ENCODE data around the gene MKX.
"Not testable (repeated sequence)": the region's sequence is repeated elsewhere in the genome, so short reads cannot be mapped to it uniquely, and the experiment has no call there.

MKX gene

DNA sequence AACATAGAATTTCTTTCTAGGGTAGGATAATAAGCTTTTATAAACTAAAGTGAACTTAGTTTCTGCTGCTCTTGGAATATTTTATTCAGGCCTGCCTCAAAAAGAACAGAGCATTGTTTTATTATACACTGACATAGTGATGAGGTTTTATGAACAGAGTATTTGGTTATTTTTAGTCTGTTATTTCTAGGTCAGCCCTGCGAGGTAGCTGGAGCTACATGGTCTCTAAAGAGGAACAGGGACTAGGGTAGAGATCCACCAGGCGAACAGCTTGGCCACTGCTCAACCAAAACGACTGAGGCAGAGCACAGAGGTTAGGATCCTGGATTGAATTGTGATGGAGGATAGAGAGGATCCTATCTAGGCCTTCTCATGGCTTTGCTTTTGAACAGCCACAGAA lies 53.0 kb downstream of the MKX start:
- Histone ChIP-seq H3K9me3 (ENCODE audit: control insufficient read depth, insufficient read depth, low read length) (no peaks in the 10 kb centered on the region), H3K9ac (ENCODE audit: low read depth, low read length) (no peak overlapping the region), H3K4me1 (ENCODE audit: control insufficient read depth, insufficient read depth, low read length) (no peaks in the 10 kb centered on the region), H3K4me3 (ENCODE audit: low read depth, low read length) (no peak overlapping the region), H3K36me3 (ENCODE audit: control insufficient read depth, insufficient read depth, low read length) (no peaks in the 10 kb centered on the region), H3K27me3 (ENCODE audit: control insufficient read depth, insufficient read depth, low read length) (no peaks in the 10 kb centered on the region), H3K27ac (ENCODE audit: low read depth, low read length) (no peak overlapping the region)

GRCh38 chr10:27688991-27689390 lies 56.6 kb downstream of the MKX start:
- Histone ChIP-seq H3K9ac (ENCODE audit: low read depth, low read length) (no peak overlapping the region), H3K27ac (ENCODE audit: low read depth, low read length) (no peak overlapping the region), H3K4me1 (ENCODE audit: control insufficient read depth, insufficient read depth, low read length) (no peaks in the 10 kb centered on the region), H3K36me3 (ENCODE audit: control insufficient read depth, insufficient read depth, low read length) (no peaks in the 10 kb centered on the region), H3K9me3 (ENCODE audit: control insufficient read depth, insufficient read depth, low read length) (no peaks in the 10 kb centered on the region), H3K4me3 (ENCODE audit: low read depth, low read length) (no peak overlapping the region), H3K27me3 (ENCODE audit: control insufficient read depth, insufficient read depth, low read length) (no peaks in the 10 kb centered on the region)

- no peak overlapping the region for H3K27ac ChIP-seq (ENCODE audit: low read depth, low read length)
- H3K4me3 ChIP-seq (ENCODE audit: low read depth, low read length), result no peak overlapping the region
- no peak overlapping the region for H3K9ac ChIP-seq (ENCODE audit: low read depth, low read length)
- no peaks in the 10 kb centered on the region for H3K36me3 ChIP-seq (ENCODE audit: control insufficient read depth, insufficient read depth, low read length)
- H3K27me3 ChIP-seq (ENCODE audit: control insufficient read depth, insufficient read depth, low read length), result no peaks in the 10 kb centered on the region
- H3K4me1 ChIP-seq (ENCODE audit: control insufficient read depth, insufficient read depth, low read length), result no peaks in the 10 kb centered on the region
- H3K9me3 ChIP-seq (ENCODE audit: control insufficient read depth, insufficient read depth, low read length), result no peaks in the 10 kb centered on the region
Measured at GRCh38 chr10:27688276-27688675, 57.3 kb downstream of the MKX start.

- H3K4me1 ChIP-seq (ENCODE audit: control insufficient read depth, insufficient read depth, low read length), result no peaks in the 10 kb centered on the region
Measured at GRCh38 chr10:27687743-27688142, 57.9 kb downstream of the MKX start.

GRCh38 chr10:27687326-27687725 lies 58.3 kb downstream of the MKX start:
- H3K9ac ChIP-seq (ENCODE audit: low read depth, low read length), result no peak overlapping the region
- no peaks in the 10 kb centered on the region for H3K27me3 ChIP-seq (ENCODE audit: control insufficient read depth, insufficient read depth, low read length)
- no peak overlapping the region for H3K27ac ChIP-seq (ENCODE audit: low read depth, low read length)
- H3K4me3 ChIP-seq (ENCODE audit: low read depth, low read length), result no peak overlapping the region
- H3K4me1 ChIP-seq (ENCODE audit: control insufficient read depth, insufficient read depth, low read length), result no peaks in the 10 kb centered on the region
- no peaks in the 10 kb centered on the region for H3K9me3 ChIP-seq (ENCODE audit: control insufficient read depth, insufficient read depth, low read length)
- H3K36me3 ChIP-seq (ENCODE audit: control insufficient read depth, insufficient read depth, low read length), result no peaks in the 10 kb centered on the region

More at GRCh38 chr10:27687743-27688142, 57.9 kb downstream of the MKX start:
- no peak overlapping the region for H3K27ac ChIP-seq (ENCODE audit: low read depth, low read length)
- no peaks in the 10 kb centered on the region for H3K27me3 ChIP-seq (ENCODE audit: control insufficient read depth, insufficient read depth, low read length)
- no peaks in the 10 kb centered on the region for H3K9me3 ChIP-seq (ENCODE audit: control insufficient read depth, insufficient read depth, low read length)
- H3K36me3 ChIP-seq (ENCODE audit: control insufficient read depth, insufficient read depth, low read length), result no peaks in the 10 kb centered on the region
- H3K9ac ChIP-seq (ENCODE audit: low read depth, low read length), result no peak overlapping the region
- no peak overlapping the region for H3K4me3 ChIP-seq (ENCODE audit: low read depth, low read length)

DNA sequence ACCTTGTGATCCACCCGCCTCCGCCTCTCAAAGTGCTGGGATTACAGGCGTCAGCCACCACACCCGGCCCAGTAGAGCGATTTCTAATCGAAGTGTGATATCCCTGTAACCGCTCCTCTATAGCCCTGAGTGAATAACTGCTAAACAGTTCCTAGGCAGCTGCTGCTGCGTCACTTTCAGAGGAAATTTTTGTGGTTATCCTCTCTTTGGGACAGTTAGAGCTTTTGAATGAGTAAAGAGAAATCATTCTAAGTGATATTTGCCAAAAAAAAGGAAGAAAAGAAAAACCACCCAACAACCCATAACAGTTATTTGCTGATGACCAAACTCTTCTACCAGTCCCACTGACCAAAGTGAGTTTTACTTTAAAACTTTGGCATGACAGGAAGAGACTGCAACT lies 59.9 kb downstream of the MKX start:
- H3K36me3 ChIP-seq (ENCODE audit: control insufficient read depth, insufficient read depth, low read length), result no peaks in the 10 kb centered on the region
- H3K27me3 ChIP-seq (ENCODE audit: control insufficient read depth, insufficient read depth, low read length), result no peaks in the 10 kb centered on the region
- H3K27ac ChIP-seq (ENCODE audit: low read depth, low read length), result no peak overlapping the region
- no peaks in the 10 kb centered on the region for H3K4me1 ChIP-seq (ENCODE audit: control insufficient read depth, insufficient read depth, low read length)
- no peak overlapping the region for H3K9ac ChIP-seq (ENCODE audit: low read depth, low read length)
- no peaks in the 10 kb centered on the region for H3K9me3 ChIP-seq (ENCODE audit: control insufficient read depth, insufficient read depth, low read length)
- no peak overlapping the region for H3K4me3 ChIP-seq (ENCODE audit: low read depth, low read length)

GRCh38 chr10:27683226-27683625 lies 62.4 kb downstream of the MKX start:
- Histone ChIP-seq H3K9ac (ENCODE audit: low read depth, low read length) (no peak overlapping the region), H3K36me3 (ENCODE audit: control insufficient read depth, insufficient read depth, low read length) (no peaks in the 10 kb centered on the region), H3K27me3 (ENCODE audit: control insufficient read depth, insufficient read depth, low read length) (no peaks in the 10 kb centered on the region), H3K4me3 (ENCODE audit: low read depth, low read length) (no peak overlapping the region), H3K9me3 (ENCODE audit: control insufficient read depth, insufficient read depth, low read length) (no peaks in the 10 kb centered on the region), H3K4me1 (ENCODE audit: control insufficient read depth, insufficient read depth, low read length) (peaks cover 6% of the 10 kb centered on the region), H3K27ac (ENCODE audit: low read depth, low read length) (no peak overlapping the region)

- H3K27me3 ChIP-seq (ENCODE audit: control insufficient read depth, insufficient read depth, low read length); H3K4me3 ChIP-seq (ENCODE audit: low read depth, low read length); H3K9ac ChIP-seq (ENCODE audit: low read depth, low read length); H3K36me3 ChIP-seq (ENCODE audit: control insufficient read depth, insufficient read depth, low read length); H3K9me3 ChIP-seq (ENCODE audit: control insufficient read depth, insufficient read depth, low read length); H3K27ac ChIP-seq (ENCODE audit: low read depth, low read length); H3K4me1 ChIP-seq (ENCODE audit: control insufficient read depth, insufficient read depth, low read length): not testable (repeated sequence)
Measured at GRCh38 chr10:27681795-27682194, 63.8 kb downstream of the MKX start.

- Histone ChIP-seq H3K36me3 (ENCODE audit: control insufficient read depth, insufficient read depth, low read length) (no peaks in the 10 kb centered on the region), H3K27me3 (ENCODE audit: control insufficient read depth, insufficient read depth, low read length) (no peaks in the 10 kb centered on the region), H3K9ac (ENCODE audit: low read depth, low read length) (no peak overlapping the region), H3K4me1 (ENCODE audit: control insufficient read depth, insufficient read depth, low read length) (peaks cover 6% of the 10 kb centered on the region), H3K9me3 (ENCODE audit: control insufficient read depth, insufficient read depth, low read length) (no peaks in the 10 kb centered on the region), H3K27ac (ENCODE audit: low read depth, low read length) (no peak overlapping the region), H3K4me3 (ENCODE audit: low read depth, low read length) (no peak overlapping the region)
Measured at GRCh38 chr10:27680691-27681605, 64.7 kb downstream of the MKX start.

DNA sequence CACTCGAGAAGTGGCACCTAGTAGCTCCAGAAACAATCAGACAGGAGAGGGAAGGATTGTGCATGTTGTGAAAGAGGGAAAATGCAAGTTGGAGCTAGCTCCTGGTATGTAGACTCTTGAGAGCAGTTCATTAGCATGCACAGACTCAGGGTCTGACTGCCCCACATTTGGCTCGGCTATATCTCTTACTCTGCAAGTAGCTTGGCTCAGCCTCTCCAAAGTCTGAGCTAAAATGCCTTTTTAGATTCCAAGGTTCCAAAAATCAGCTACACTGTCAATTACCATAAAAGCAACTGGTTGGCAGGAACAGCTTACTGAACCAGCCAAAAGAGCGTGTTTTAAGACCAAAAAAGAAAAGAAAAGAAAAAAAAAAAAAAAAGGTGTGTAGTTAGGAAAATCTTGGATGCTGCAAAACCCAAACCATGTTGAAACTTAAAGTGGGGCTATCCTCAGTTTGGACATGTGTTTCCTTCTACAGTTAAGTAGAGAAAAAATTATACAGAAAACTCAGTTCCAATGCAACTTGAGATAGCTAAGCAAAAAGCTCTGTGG lies 65.5 kb downstream of the MKX start:
- no peaks in the 10 kb centered on the region for H3K9me3 ChIP-seq (ENCODE audit: control insufficient read depth, insufficient read depth, low read length)
- H3K4me1 ChIP-seq (ENCODE audit: control insufficient read depth, insufficient read depth, low read length), result peaks cover 6% of the 10 kb centered on the region
- no peaks in the 10 kb centered on the region for H3K27me3 ChIP-seq (ENCODE audit: control insufficient read depth, insufficient read depth, low read length)
- H3K9ac ChIP-seq (ENCODE audit: low read depth, low read length), result no peak overlapping the region
- H3K27ac ChIP-seq (ENCODE audit: low read depth, low read length), result no peak overlapping the region
- no peaks in the 10 kb centered on the region for H3K36me3 ChIP-seq (ENCODE audit: control insufficient read depth, insufficient read depth, low read length)
- no peak overlapping the region for H3K4me3 ChIP-seq (ENCODE audit: low read depth, low read length)

DNA sequence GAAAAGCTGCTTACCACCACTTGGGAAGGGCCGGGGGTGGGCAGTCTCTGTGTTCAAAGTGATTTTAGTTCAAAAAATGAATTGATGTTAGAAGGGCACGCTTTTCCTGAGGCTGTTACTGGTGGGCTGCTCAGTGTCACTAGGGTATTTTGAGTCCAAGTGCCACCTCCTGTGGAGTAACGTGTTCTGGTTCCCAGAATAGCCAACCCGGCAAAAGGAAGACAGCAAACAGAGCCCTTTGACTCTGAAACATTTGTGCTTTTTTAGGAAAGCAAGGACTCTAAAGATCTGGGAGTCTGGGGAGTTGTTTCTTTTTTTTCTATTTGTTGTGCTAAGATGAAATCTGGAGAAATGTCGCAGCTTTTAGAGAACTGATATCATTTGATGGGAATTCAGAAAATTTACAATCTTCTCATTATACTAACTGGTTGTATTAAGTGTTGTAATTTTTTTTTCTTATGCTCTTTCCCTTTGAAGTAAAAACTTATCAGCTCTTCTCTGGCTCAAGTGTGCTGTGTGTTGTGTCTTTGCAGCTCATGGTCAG lies 66.2 kb downstream of the MKX start:
- no peak overlapping the region for H3K9ac ChIP-seq (ENCODE audit: low read depth, low read length)
- no peaks in the 10 kb centered on the region for H3K27me3 ChIP-seq (ENCODE audit: control insufficient read depth, insufficient read depth, low read length)
- H3K36me3 ChIP-seq (ENCODE audit: control insufficient read depth, insufficient read depth, low read length), result no peaks in the 10 kb centered on the region
- H3K4me1 ChIP-seq (ENCODE audit: control insufficient read depth, insufficient read depth, low read length), result peaks cover 6% of the 10 kb centered on the region
- H3K9me3 ChIP-seq (ENCODE audit: control insufficient read depth, insufficient read depth, low read length), result no peaks in the 10 kb centered on the region
- no peak overlapping the region for H3K27ac ChIP-seq (ENCODE audit: low read depth, low read length)
- no peak overlapping the region for H3K4me3 ChIP-seq (ENCODE audit: low read depth, low read length)

All from HUES48 (cell line).